Measurements from ENCODE around the gene SMTNL2.

DNA sequence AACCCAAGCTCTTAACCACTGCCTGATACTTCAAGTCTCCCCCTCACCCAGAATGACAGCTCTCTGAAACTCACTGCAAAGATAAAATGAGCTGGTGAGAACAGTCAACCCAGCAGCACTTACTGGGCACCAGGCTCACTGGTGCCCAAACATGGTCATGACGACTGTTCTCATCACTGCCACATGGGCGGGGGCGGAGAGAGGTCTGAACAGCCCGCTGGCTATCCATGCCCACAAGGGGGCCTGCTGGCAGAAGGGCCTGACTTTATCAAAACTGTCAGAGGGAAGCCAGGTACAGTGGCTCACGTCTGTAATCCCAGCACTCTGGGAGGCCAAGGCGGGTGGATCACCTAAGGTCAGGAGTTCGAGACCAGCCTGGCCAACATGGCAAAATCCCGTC, 33.2 kb upstream of the SMTNL2 start:
- TF ChIP-seq CTCF (IDR thresholded peaks at IDR 0.05) (no peak), POLR2A (IDR thresholded peaks at IDR 0.05) (no peak)
